Cardiac fibroblast (primary cell): Measurements from ENCODE around the gene GPC6.
A peak's percentile ranks its signal among the peaks of the same experiment; 100 is the strongest.

Experiments used
- DNase-seq, 2 donors: peaks; one replicate each; pipeline versions ENCODE4 v3.0.0 to v3.0.0-alpha.2; 2010; ENCODE audit warnings: low read depth in 2 of 2
- H3K4me3 ChIP-seq, 2 donors: replicated peaks in 1 of 2; 1 replicate in 1 of 2; 2 replicates in 1 of 2; pipeline ENCODE4 v1.5.1; 2011; ENCODE audit warnings: low read depth in 2 of 2, low read length in 2 of 2, mild to moderate bottlenecking in 2 of 2, moderate library complexity in 1 of 2
- CTCF ChIP-seq: IDR thresholded peaks from one replicate; pipeline ENCODE4 v1.5.1; 2011; ENCODE audit warnings: low read depth, mild to moderate bottlenecking, low read length, inconsistent platforms

The GPC6 gene

GRCh38 chr13:94435604-94436226 lies 1209.1 kb downstream of the GPC6 start:
- DNase-seq, result peak; percentile 68 to 72
- TF ChIP-seq CTCF, result peak; percentile 54

GRCh38 chr13:94444826-94445225 lies 1218.2 kb downstream of the GPC6 start:
- no peak for DNase-seq
- no peak for TF ChIP-seq CTCF

More at GRCh38 chr13:94435604-94436226, 1209.1 kb downstream of the GPC6 start:
- no peak overlapping the region for H3K4me3 ChIP-seq

DNA sequence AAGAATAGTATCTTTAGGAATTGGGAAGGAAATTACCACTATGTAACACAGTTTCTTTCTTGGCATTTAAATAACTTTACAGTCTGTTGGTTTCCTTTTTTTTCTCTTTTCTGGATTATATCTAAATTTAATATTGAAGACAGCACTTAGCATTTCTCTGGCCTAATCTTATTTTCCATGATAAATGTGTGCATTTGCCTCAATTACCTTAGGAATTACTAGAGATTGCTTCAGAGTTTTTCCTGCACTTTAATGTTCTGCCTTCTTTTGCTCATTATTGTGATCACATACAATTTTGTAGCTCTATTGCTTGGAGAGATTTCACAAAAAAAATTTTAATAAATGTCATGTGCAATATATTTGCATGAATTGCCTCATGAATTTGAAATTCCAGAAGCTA lies 1227.7 kb downstream of the GPC6 start:
- no peak for TF ChIP-seq CTCF
- no peak for DNase-seq
- no peak overlapping the region for H3K4me3 ChIP-seq

More at GRCh38 chr13:94444826-94445225, 1218.2 kb downstream of the GPC6 start:
- H3K4me3 ChIP-seq, result no peak overlapping the region

- DNase-seq, result peak in 1 of 2 donors; percentile 4
- no peak for TF ChIP-seq CTCF
- H3K4me3 ChIP-seq, result no peak overlapping the region
Observed at GRCh38 chr13:94454906-94455305, 1228.3 kb downstream of the GPC6 start.

- no peak for DNase-seq
- H3K4me3 ChIP-seq, result no peak overlapping the region
- TF ChIP-seq CTCF, result no peak
Observed at GRCh38 chr13:94455414-94455813, 1228.8 kb downstream of the GPC6 start.
